Testis (tissue), 3 donors: ENCODE measurements around the gene PPP6C. TPM values are rescaled to one million over a fixed set of nuclear protein-coding genes. Genes with fewer than 3 reads are reported as not detected.
"Not testable (repeated sequence)": the region's sequence is repeated elsewhere in the genome, so short reads cannot be mapped to it uniquely, and the experiment has no call there.

Source experiments
- DNase-seq: peaks from one replicate; pipeline ENCODE4 v3.0.0-alpha.2; 2019
- H3K27ac ChIP-seq, 2 donors: fragments of 200-600 bp; sonication (generic); one replicate each; pipeline ENCODE4 v1.5.1; 2019
- H3K27me3 ChIP-seq: fragments of 200-600 bp; sonication (generic); one replicate; pipeline ENCODE4 v1.5.1; 2019
- H3K36me3 ChIP-seq: fragments of 200-600 bp; sonication (generic); one replicate; pipeline ENCODE4 v1.5.1; 2017; ENCODE audit warnings: low read depth; ENCODE audit errors: missing control alignments
- H3K4me1 ChIP-seq: fragments of 200-600 bp; sonication (generic); one replicate; pipeline ENCODE4 v1.5.1; 2019
- H3K4me3 ChIP-seq, 2 donors: fragments of 200-600 bp; sonication (generic); one replicate each; pipeline ENCODE4 v1.5.1; 2017 to 2019
- H3K9me3 ChIP-seq: fragments of 200-600 bp; sonication (generic); one replicate; pipeline ENCODE4 v1.5.1; 2017
- POLR2A ChIP-seq: fragments of 450-650 bp; IDR thresholded peaks from one replicate; pipeline ENCODE4 v1.6.1; 2017; ENCODE audit warnings: antibody characterized with exemption, mild to moderate bottlenecking, moderate library complexity
- WGBS, 2 donors: methylation state at CpG; one replicate each; pipeline ENCODE4 v1.1.5; 2018; 5-methylcytosine and 5-hydroxymethylcytosine counted together
- intact Hi-C: fragments of 100-400 bp; cut with DNase I; formaldehyde crosslinking; loops from one replicate; pipeline ENCODE4 v1.15.1; 2023; ENCODE audit warnings: low total_unique reads
- polyA plus RNA-seq: library from polyadenylated mRNA; stranded (reverse); fragments of 350-450 nt; fragmentation: Illumina TruSeq; extraction: RNeasy Lipid Tissue Mini Kit (QIAGEN cat#74804); gene quantifications from one replicate; pipeline ENCODE4 v1.2.3, GENCODE V29; 2014; ENCODE audit warnings: low read depth, low replicate concordance; ENCODE audit not compliant: insufficient read depth
- total RNA-seq, 2 donors: library from RNA; depleted of rRNA; stranded (reverse); fragments of >200 nt; gene quantifications; one replicate each; pipeline ENCODE4 v1.2.3, GENCODE V29; 2016
- TF ChIP-seq, protein P1 (sequence below), 3 experiments: fragments of 450-650 bp in 2 of 3; fragments of 200-600 bp in 1 of 3; sonication (generic) in 1 of 3; IDR thresholded peaks; one replicate each; pipeline ENCODE4 v1.5.1; 2016 to 2019; ENCODE audit warnings: antibody characterized with exemption in 3 of 3, mild to moderate bottlenecking in 2 of 3, moderate library complexity in 1 of 3

Gene PPP6C
- total and polyA plus RNA-seq, 3 donors from 2014 or later, result 38.9 to 57.5 (median 40.5) TPM

DNA sequence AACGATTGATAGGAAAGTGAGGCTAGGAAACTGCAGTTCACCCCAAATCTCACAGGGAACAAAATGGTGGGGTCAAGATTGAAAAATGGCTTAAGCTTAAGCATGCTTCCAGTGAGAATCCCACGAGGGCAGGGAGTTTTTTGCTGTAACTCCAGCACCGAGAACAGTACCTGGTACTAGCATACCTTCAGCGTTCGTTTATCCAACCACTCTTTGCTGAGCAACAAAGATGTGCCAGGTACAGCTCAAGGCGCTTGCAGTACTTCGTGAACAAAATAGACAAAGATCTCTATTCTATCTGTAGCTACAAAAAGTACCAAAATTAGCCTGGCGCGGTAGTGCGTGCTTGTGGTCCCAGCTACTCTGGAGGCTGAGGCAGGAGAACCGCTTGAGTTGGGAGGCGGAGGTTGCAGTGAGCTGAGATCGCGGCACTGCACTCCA is 778 bp upstream of the PPP6C start:
- peaks cover 26% of the 10 kb centered on the region for H3K4me1 ChIP-seq
- H3K27ac ChIP-seq, result peak overlapping the region; percentile 94 to 96
- DNase-seq, result no peak
- 35 to 41% methylated on average over 14 of the region's 14 CpGs for WGBS, 2 donors
- H3K27me3 ChIP-seq, result no peaks in the 10 kb centered on the region
- H3K36me3 ChIP-seq, result no peaks in the 10 kb centered on the region
- peak overlapping the region; percentile 73 to 100 for H3K4me3 ChIP-seq
- TF ChIP-seq, protein P1, sequence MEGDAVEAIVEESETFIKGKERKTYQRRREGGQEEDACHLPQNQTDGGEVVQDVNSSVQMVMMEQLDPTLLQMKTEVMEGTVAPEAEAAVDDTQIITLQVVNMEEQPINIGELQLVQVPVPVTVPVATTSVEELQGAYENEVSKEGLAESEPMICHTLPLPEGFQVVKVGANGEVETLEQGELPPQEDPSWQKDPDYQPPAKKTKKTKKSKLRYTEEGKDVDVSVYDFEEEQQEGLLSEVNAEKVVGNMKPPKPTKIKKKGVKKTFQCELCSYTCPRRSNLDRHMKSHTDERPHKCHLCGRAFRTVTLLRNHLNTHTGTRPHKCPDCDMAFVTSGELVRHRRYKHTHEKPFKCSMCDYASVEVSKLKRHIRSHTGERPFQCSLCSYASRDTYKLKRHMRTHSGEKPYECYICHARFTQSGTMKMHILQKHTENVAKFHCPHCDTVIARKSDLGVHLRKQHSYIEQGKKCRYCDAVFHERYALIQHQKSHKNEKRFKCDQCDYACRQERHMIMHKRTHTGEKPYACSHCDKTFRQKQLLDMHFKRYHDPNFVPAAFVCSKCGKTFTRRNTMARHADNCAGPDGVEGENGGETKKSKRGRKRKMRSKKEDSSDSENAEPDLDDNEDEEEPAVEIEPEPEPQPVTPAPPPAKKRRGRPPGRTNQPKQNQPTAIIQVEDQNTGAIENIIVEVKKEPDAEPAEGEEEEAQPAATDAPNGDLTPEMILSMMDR (IDR thresholded peaks at IDR 0.05), result no peak
- TF ChIP-seq POLR2A, result no peak
- no peaks in the 10 kb centered on the region for H3K9me3 ChIP-seq
- intact Hi-C loops, result no loop called here

DNA sequence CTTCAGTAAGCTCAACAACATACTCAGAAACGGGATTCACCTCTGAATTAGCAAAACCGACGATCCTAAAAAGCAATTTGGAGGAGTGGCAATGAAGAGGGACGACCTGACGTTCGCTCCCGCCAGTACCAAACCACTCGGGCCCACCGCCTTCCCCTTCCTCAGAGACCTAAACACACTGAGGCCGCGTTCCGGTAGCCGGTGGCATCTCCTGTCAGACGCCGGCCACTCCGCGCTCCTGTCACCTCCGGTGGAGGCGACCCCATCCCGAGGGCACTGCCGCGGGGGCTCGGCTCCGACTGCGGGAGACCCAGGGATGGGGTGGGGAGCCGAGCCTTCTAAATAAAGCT is 617 bp downstream of the PPP6C start:
- H3K27me3 ChIP-seq, result no peaks in the 10 kb centered on the region
- H3K27ac ChIP-seq, result peak overlapping the region; percentile 94 to 96
- 1% methylated on average over 14 to 26 of the region's 26 CpGs for WGBS, 2 donors
- peak; percentile 54 for DNase-seq
- no peaks in the 10 kb centered on the region for H3K36me3 ChIP-seq
- peak overlapping the region; percentile 73 to 100 for H3K4me3 ChIP-seq
- TF ChIP-seq POLR2A, result no peak
- TF ChIP-seq, protein P1 (IDR thresholded peaks at IDR 0.05), result no peak
- intact Hi-C loops, result no loop called here
- peaks cover 26% of the 10 kb centered on the region for H3K4me1 ChIP-seq
- no peaks in the 10 kb centered on the region for H3K9me3 ChIP-seq

DNA sequence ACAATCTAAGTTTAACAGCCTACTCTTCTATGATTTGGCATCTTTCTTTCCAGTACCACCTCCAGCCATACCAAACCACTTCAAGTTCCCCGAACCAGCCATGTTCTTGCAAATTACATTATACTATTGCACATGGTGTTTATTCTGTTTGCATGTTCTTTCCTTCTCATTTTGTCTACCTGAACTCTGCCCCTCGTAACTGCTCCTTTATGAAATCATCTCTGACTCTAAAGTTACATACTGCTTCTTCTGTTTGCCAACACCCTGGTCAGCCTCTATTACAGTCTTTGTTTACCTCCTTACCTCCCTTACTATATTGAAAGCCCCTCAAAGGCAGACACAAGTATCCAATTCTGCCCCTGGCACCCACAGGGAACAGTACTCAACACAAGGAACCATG is 6.0 kb downstream of the PPP6C start:
- peaks cover 15% of the 10 kb centered on the region for H3K4me1 ChIP-seq
- no peak for DNase-seq

DNA sequence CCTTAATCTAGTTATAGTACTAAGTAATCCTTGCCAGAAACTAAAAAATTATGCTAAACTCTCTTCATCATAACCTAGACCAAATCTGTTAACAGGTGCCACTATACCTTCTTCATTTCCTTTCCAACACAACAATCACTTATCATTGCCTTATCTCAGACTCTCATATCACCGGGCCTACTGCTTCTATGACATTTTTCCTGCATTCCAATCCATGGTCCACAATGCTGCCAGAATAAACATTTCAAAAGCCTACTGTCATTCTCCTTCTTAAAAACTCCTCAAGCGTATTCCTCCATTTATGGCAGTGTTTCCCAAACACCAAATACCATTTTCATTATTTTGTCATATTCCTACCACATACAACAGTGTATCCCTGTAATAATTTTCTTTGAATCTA is 6.5 kb downstream of the PPP6C start:
- WGBS, 2 donors, result 46 to 66% methylated on average over 2 of the region's 2 CpGs
- TF ChIP-seq POLR2A, result no peak
- TF ChIP-seq, protein P1 (IDR thresholded peaks at IDR 0.05), result no peak

More for the DNA sequence above, 6.0 kb downstream of the PPP6C start:
- no peak for TF ChIP-seq POLR2A
- TF ChIP-seq, protein P1 (IDR thresholded peaks at IDR 0.05), result no peak
- WGBS, 2 donors, result 87 to 90% methylated on average over 2 of the region's 2 CpGs
- Histone ChIP-seq H3K36me3 (no peaks in the 10 kb centered on the region), H3K27ac (no peak overlapping the region), H3K9me3 (no peaks in the 10 kb centered on the region), H3K27me3 (no peaks in the 10 kb centered on the region), H3K4me3 (no peak overlapping the region)
- intact Hi-C loops, result no loop called here

DNA sequence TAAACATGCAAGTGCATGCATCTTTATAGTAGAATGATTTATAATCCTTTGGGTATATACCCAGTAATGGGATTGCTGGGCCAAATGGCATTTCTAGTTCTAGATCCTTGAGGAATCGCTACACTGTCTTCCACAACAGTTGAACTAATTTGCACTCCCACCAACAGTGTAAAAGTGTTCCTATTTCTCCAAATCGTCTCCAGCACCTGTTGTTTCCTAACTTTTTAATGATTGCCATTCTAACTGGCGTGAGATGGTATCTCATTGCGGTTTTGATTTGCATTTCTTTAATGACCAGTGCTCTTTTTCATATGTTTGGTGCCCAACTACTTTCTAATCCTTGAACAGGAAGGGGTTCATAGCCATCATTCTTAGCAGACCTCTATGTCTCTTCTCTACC is 7.8 kb downstream of the PPP6C start:
- H3K27ac ChIP-seq, H3K9me3 ChIP-seq, H3K4me3 ChIP-seq, H3K36me3 ChIP-seq, intact Hi-C loops, H3K27me3 ChIP-seq, H3K4me1 ChIP-seq, DNase-seq: not testable (repeated sequence)
- 89 to 96% methylated on average over 4 of the region's 4 CpGs for WGBS, 2 donors

More for the DNA sequence above, 6.5 kb downstream of the PPP6C start:
- Histone ChIP-seq H3K36me3 (no peaks in the 10 kb centered on the region), H3K27ac (no peak overlapping the region), H3K9me3 (no peaks in the 10 kb centered on the region), H3K27me3 (no peaks in the 10 kb centered on the region), H3K4me3 (no peak overlapping the region), H3K4me1 (peaks cover 10% of the 10 kb centered on the region)
- intact Hi-C loops, result no loop called here
- DNase-seq, result no peak
